HG03066 (cell line): ENCODE data around the gene THAP5.

Source experiments
- ATAC-seq: cut with Tn5 transposase; IDR thresholded peaks from one replicate; pipeline ENCODE4 v1.9.1; 2021; ENCODE audit warnings: low read depth; ENCODE audit not compliant: unreplicated experiment

The THAP5 gene

GRCh38 chr7:108569381-108570145 lies at the start of gene THAP5, which contains the start of gene DNAJB9:
TSS of gene THAP5 (minus strand) at chr7:108569706. CDS start at chr7:108569569, 137 bp downstream.
TSS of gene DNAJB9 (plus strand) at chr7:108569874. CDS start at chr7:108571727, 1,853 bp downstream.
- ATAC-seq = peak; percentile 91

GRCh38 chr7:108618056-108618455 lies 48.5 kb upstream of the THAP5 start:
- no peak for ATAC-seq

GRCh38 chr7:108614896-108615295 lies 45.4 kb upstream of the THAP5 start:
- ATAC-seq = no peak

GRCh38 chr7:108613949-108614381 lies 44.5 kb upstream of the THAP5 start:
- no peak for ATAC-seq

- ATAC-seq = peak; percentile 61
These were observed 43.8 kb upstream of the THAP5 start for GRCh38 chr7:108613147-108613948.

GRCh38 chr7:108611268-108611667 lies 41.8 kb upstream of the THAP5 start:
- ATAC-seq = no peak

GRCh38 chr7:108609643-108610042 lies 40.1 kb upstream of the THAP5 start:
- ATAC-seq = no peak

- ATAC-seq = no peak
These were observed 36.2 kb upstream of the THAP5 start for GRCh38 chr7:108605559-108606201.

- no peak for ATAC-seq
These were observed 35.0 kb upstream of the THAP5 start for GRCh38 chr7:108604307-108605077.

GRCh38 chr7:108603656-108604306 lies 34.3 kb upstream of the THAP5 start:
- no peak for ATAC-seq

GRCh38 chr7:108600399-108600798 lies 30.9 kb upstream of the THAP5 start:
- no peak for ATAC-seq

- no peak for ATAC-seq
These were observed 29.5 kb upstream of the THAP5 start for GRCh38 chr7:108598914-108599580.

GRCh38 chr7:108598153-108598552 lies 28.6 kb upstream of the THAP5 start:
- no peak for ATAC-seq

GRCh38 chr7:108596560-108596959 lies 27.1 kb upstream of the THAP5 start:
- ATAC-seq = no peak

- ATAC-seq = no peak
These were observed 23.2 kb upstream of the THAP5 start for GRCh38 chr7:108592646-108593201.

GRCh38 chr7:108590606-108591005 lies 21.1 kb upstream of the THAP5 start:
- no peak for ATAC-seq

- ATAC-seq = no peak
These were observed 20.4 kb upstream of the THAP5 start for GRCh38 chr7:108589874-108590273.

GRCh38 chr7:108589199-108589598 lies 19.7 kb upstream of the THAP5 start:
- no peak for ATAC-seq

GRCh38 chr7:108586274-108586710 lies 16.8 kb upstream of the THAP5 start:
- ATAC-seq = no peak
